HG02981 (cell line): ENCODE data around the gene CPA3.

ENCODE experiments used
- ATAC-seq: cut with Tn5 transposase; IDR thresholded peaks from one replicate; pipeline ENCODE4 v1.9.1; 2021; ENCODE audit warnings: mild to moderate bottlenecking, moderate library complexity; ENCODE audit not compliant: unreplicated experiment

Gene CPA3

GRCh38 chr3:148865049-148865448 is at the start of gene CPA3:
CPA3 (plus strand) TSS chr3:148865296; CDS start chr3:148865308, 12 bp downstream.
- ATAC-seq: no peak

- no peak for ATAC-seq
Measured at GRCh38 chr3:148815316-148816110, 49.6 kb upstream of the CPA3 start.

- ATAC-seq: no peak
Measured at GRCh38 chr3:148816427-148816826, 48.7 kb upstream of the CPA3 start.

- ATAC-seq: no peak
Measured at GRCh38 chr3:148816981-148817525, 48.0 kb upstream of the CPA3 start.

- ATAC-seq: no peak
Measured at GRCh38 chr3:148820361-148821245, 44.5 kb upstream of the CPA3 start.

GRCh38 chr3:148823026-148823425 is 42.1 kb upstream of the CPA3 start:
- no peak for ATAC-seq

GRCh38 chr3:148825476-148825875 is 39.6 kb upstream of the CPA3 start:
- no peak for ATAC-seq

GRCh38 chr3:148827585-148827984 is 37.5 kb upstream of the CPA3 start, which contains the start of gene CPB1:
CPB1 (plus strand) TSS chr3:148827811; CDS start chr3:148827824, 13 bp downstream.
- ATAC-seq: no peak

- ATAC-seq: no peak
Measured at GRCh38 chr3:148828136-148828690, 36.9 kb upstream of the CPA3 start.

GRCh38 chr3:148829926-148830325 is 35.2 kb upstream of the CPA3 start:
- no peak for ATAC-seq

GRCh38 chr3:148833223-148833622 is 31.9 kb upstream of the CPA3 start:
- ATAC-seq: no peak

- ATAC-seq: no peak
Measured at GRCh38 chr3:148839805-148840204, 25.3 kb upstream of the CPA3 start.

GRCh38 chr3:148840451-148840850 is 24.6 kb upstream of the CPA3 start:
- ATAC-seq: no peak

- ATAC-seq: no peak
Measured at GRCh38 chr3:148845756-148846395, 19.2 kb upstream of the CPA3 start.

- no peak for ATAC-seq
Measured at GRCh38 chr3:148847351-148847750, 17.7 kb upstream of the CPA3 start.

- ATAC-seq: no peak
Measured at GRCh38 chr3:148848410-148848809, 16.7 kb upstream of the CPA3 start.

GRCh38 chr3:148852271-148852992 is 12.7 kb upstream of the CPA3 start:
- no peak for ATAC-seq

GRCh38 chr3:148853076-148853475 is 12.0 kb upstream of the CPA3 start:
- no peak for ATAC-seq

- no peak for ATAC-seq
Measured at GRCh38 chr3:148854061-148854460, 11.0 kb upstream of the CPA3 start.

- no peak for ATAC-seq
Measured at GRCh38 chr3:148856384-148856783, 8.7 kb upstream of the CPA3 start.
